Measurements from ENCODE around the gene SEMA7A.

DNA sequence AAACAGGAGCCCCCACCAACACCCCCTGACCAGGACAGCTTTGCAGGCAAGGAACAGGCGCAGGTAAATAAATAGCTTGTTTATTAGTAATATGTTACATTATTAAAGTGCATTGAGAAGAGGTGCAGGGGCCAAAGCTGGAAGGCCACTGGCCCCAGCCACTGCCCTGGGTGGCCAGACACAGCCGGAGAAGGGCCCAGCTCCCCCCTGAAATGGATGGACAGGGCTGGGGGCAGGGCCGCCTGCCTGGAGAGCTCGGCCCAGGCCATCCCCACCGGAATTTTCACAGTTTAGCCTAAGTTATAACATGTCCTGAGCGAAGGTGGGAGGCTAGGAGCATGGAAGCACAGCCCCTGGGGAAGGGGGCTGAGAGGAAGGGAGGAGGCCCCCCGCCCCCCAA lies 24.5 kb downstream of the SEMA7A start:
- TF ChIP-seq POLR2A (IDR thresholded peaks at IDR 0.05) = no peak
- TF ChIP-seq, protein P1, sequence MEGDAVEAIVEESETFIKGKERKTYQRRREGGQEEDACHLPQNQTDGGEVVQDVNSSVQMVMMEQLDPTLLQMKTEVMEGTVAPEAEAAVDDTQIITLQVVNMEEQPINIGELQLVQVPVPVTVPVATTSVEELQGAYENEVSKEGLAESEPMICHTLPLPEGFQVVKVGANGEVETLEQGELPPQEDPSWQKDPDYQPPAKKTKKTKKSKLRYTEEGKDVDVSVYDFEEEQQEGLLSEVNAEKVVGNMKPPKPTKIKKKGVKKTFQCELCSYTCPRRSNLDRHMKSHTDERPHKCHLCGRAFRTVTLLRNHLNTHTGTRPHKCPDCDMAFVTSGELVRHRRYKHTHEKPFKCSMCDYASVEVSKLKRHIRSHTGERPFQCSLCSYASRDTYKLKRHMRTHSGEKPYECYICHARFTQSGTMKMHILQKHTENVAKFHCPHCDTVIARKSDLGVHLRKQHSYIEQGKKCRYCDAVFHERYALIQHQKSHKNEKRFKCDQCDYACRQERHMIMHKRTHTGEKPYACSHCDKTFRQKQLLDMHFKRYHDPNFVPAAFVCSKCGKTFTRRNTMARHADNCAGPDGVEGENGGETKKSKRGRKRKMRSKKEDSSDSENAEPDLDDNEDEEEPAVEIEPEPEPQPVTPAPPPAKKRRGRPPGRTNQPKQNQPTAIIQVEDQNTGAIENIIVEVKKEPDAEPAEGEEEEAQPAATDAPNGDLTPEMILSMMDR (IDR thresholded peaks at IDR 0.05) = no peak
